ENCODE measurements around the gene MRPL42.

DNA sequence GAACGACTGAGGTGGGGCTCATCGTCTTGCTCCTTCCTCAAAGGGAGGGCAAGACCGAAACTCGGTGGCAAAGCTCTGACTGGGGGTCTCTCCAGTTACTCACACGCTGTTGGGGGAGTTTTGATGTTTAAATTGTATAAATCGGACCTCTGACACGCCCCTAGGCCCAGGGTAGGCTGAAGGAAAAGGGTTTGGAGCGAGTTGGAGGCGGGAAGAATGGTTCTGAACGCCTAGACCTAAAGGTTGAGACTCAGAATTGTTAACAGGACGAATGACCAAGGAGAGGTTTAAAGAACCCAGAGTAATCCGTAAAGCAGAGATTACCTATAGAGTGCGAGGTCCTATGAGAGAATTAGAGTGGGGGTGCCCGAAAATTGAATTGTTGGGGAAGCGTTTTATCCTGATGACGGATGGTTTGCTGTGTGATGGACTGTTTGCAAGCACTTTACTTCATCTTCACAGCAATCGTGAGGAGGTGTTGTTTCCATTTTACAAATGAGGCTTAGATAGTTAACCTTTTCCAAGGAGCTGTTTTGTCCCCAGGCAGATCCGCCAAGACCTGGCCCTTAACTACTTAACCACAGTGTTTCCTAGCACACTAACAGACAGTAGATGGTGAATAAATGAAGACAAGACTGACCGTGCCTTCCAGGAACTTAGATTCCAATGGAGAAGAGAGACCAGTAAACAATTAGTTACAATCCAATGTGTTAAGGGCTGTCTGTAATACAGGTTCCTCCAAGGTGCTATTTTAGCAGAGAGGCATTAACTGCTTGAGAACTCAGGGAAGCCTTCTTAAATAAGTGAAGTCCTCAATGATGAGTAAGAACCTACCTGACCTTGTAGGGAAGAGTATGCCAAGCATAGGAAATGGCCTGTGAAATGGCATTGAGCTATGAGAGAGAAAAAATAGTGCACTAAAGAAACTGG lies 24.6 kb upstream of the MRPL42 start:
- TF ChIP-seq, protein P1, sequence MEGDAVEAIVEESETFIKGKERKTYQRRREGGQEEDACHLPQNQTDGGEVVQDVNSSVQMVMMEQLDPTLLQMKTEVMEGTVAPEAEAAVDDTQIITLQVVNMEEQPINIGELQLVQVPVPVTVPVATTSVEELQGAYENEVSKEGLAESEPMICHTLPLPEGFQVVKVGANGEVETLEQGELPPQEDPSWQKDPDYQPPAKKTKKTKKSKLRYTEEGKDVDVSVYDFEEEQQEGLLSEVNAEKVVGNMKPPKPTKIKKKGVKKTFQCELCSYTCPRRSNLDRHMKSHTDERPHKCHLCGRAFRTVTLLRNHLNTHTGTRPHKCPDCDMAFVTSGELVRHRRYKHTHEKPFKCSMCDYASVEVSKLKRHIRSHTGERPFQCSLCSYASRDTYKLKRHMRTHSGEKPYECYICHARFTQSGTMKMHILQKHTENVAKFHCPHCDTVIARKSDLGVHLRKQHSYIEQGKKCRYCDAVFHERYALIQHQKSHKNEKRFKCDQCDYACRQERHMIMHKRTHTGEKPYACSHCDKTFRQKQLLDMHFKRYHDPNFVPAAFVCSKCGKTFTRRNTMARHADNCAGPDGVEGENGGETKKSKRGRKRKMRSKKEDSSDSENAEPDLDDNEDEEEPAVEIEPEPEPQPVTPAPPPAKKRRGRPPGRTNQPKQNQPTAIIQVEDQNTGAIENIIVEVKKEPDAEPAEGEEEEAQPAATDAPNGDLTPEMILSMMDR (IDR thresholded peaks at IDR 0.05): no peak
- TF ChIP-seq POLR2AphosphoS5 (IDR thresholded peaks at IDR 0.05) (no peak), POLR2A (IDR thresholded peaks at IDR 0.05) (no peak), EP300 (IDR thresholded peaks at IDR 0.05) (no peak)
